ENCODE results near the gene SGCA. TPM values are rescaled to one million over a fixed set of nuclear protein-coding genes. Genes with fewer than 3 reads are reported as not detected.
A peak's percentile ranks its signal among the peaks of the same experiment; 100 is the strongest.

The SGCA gene
- total RNA-seq, 1 experiment from 2014 or later: not detected

- DNase-seq (ENCODE audit: extremely low read depth, low read depth): no peak
Measured at GRCh38 chr17:50148226-50149090, 17.3 kb upstream of the SGCA start.

DNA sequence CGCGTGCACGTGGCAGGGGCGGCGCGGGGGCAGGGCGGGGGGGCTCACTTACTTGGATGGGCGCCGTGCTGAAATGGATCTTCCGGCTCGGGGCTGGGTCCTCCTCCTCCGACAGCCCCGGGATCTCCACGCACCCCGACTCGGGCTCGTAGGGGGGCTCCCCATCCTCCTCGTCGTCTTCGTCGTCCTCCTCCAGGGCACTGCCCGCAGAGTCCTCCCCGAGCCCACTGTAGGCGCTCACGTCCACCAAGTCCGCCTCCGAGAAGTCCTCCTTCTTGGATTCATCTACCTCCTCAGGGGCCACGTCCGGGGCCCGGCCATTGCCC is 16.8 kb upstream of the SGCA start:
- DNase-seq (ENCODE audit: extremely low read depth, low read depth): no peak

GRCh38 chr17:50149417-50150353 is 16.1 kb upstream of the SGCA start:
- no peak for DNase-seq (ENCODE audit: extremely low read depth, low read depth)

DNA sequence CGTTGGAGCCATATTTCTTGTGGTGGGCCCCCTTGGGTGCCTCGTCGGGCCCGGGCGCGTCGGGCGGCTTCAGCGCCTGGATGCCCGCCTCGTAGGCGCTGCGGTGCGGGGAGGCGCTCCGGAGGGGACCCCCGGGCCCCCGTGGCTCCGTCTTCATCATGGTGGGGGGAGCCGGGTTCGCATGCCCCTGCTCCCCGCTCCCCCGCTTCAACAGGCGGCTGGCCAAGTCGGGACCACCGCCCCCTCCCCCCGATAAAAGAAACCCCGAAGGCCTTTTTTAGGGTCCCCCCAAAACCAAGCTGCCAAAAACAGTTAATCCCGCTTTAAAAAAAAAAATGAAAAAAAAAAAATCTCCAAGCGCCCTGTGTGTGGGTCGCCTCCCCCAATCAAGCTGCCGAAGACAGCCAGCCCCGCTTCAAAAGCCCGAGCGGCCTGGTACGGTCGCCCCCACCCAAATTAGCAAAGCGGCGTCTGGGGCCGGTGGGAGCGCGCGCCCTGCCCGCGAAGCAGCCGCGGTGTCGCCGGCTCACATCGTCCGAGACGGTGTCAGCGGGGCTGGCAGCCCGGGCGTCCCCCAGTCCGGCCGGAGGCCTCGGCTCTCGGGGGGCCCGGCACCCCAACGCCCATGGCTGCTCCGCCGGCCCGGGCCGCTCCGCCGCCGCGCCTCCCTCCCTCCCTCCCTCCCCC is 15.3 kb upstream of the SGCA start, which contains the start of gene PPP1R9B:
Gene PPP1R9B (minus strand): TSS at position 324 of the 687 bp plus-strand sequence. CDS start 164 bp downstream, at position 160.
- no peak for DNase-seq (ENCODE audit: extremely low read depth, low read depth)

DNA sequence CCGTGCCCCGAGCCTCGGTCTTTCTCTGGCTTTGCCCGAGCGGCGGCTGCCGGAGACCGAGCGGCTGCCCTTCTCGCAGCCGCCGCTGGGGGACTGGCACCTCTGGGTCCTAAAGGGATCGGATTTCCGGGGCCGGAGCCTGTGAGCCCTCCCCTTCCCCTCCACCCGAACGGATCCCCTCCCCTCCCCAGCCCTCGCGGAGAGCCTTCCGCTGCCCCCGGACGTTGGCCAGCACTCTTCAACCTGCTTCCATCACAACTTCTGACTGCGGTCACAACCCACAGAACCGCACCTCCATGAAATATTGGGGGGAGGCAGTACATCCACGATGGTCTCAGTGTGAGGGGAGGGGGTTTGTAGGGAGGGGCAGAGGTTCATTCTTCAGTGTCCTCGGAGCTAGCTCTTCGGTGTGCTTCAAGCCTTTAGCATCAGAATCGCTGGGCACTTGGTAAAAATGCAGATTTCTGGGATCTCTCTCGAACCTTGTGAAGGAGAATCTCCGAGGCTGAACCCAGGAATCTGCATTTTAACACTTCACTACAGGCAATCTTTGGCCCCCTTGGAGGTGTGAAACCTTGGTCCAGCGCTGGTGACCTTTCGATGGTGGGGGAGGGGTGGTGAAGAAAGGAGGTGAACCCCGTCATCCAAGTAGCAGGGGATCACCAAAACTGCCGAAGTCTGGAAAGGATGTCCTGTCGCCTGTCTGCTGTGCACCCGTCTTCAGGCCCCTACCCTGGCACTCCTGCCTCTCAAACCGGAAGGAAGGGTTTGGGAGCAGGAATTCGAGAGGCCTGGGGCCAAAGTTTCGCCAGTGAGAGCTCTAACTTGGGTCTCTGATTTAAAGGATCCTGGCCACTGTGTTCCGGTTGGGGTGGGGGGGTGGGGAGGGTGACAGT is 14.5 kb upstream of the SGCA start:
- DNase-seq (ENCODE audit: extremely low read depth, low read depth): peak; percentile 88

DNA sequence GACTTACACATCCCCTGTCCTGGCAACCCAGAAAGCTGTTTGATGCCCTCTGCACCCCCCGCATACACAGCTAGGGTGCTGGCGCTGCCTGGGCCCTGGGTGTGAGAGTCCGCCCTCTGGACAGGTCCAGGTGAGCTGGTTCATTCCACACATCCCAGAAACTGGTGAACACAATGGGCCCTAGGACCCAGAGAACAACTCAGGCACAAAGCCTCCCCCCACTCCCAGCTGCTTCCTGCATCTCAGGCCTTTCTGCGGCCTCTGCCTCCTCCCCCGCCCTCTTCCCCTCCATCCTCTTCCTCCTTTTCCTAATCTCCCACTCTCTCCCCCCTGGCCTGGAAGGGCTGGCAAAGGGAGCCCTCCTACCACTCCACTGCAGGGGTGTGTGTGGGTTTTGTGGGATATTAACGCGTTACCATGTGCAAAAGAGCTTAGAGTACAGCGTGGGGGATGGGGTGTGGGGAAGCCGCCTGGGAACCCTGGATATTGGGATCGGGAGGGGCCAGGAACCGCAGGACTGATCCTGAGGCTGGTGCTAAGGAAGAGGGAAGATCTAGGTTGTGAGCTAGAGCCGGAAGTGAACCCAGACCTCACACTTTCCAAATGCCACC is 13.8 kb upstream of the SGCA start:
- DNase-seq (ENCODE audit: extremely low read depth, low read depth): peak; percentile 87

DNA sequence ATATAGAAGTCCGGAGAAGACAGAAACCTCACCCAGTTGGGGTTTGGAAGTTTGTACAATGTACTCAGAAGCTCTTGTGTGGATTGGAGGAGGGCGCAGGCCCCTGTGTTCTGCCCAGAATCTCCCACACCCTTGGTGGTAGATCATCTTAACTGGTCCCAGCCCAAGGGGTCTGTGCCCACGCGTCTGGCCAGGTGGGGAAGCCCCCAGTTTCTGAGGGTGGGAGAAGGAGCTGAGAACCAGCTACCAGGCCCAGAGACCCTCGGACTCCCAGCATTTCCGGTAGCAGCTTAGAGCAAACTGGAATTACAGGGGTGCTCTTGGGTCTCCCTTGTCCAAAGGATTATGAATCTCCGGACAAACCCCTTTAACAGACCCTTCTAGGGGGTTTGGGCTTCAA is 13.1 kb upstream of the SGCA start:
- DNase-seq (ENCODE audit: extremely low read depth, low read depth): no peak

- no peak for DNase-seq (ENCODE audit: extremely low read depth, low read depth)
Measured at GRCh38 chr17:50153650-50154575, 11.9 kb upstream of the SGCA start.

GRCh38 chr17:50154604-50155003 is 11.2 kb upstream of the SGCA start:
- DNase-seq (ENCODE audit: extremely low read depth, low read depth): no peak

DNA sequence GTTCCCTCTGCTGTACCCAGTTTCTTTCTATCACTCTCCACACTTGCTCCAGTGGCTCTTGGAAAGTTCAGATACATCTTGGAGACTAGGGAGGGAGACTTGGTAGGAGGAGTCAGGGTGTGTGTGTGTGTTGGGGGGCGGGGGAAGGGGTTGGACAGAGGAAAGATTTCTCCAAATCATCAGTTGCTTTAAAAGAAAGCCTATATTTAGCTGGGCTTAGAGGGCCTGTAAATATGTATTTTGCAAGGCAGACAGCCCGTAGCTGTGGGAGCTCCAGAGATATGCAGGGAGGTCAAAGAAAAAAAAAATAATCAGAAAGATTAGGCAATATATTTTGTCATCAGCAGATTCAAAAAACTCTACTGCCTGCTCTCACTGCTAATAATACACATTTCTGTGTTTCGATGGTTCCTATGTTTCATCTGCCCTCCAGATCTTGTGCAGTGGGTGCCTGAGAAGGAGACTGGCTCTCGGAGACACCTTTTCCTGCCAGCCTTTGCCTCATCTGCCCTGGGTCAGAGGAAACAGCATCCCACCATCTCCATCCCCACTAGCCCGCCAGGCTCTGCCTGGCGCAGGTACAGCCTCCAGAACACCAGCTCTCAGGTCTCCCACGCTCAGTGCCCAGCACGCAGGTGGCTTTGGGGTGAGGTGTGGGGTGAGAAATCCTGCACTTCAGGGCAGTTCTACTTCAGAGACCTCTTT is 10.5 kb upstream of the SGCA start:
- no peak for DNase-seq (ENCODE audit: extremely low read depth, low read depth)

GRCh38 chr17:50157891-50158290 is 7.9 kb upstream of the SGCA start:
- no peak for DNase-seq (ENCODE audit: extremely low read depth, low read depth)

DNA sequence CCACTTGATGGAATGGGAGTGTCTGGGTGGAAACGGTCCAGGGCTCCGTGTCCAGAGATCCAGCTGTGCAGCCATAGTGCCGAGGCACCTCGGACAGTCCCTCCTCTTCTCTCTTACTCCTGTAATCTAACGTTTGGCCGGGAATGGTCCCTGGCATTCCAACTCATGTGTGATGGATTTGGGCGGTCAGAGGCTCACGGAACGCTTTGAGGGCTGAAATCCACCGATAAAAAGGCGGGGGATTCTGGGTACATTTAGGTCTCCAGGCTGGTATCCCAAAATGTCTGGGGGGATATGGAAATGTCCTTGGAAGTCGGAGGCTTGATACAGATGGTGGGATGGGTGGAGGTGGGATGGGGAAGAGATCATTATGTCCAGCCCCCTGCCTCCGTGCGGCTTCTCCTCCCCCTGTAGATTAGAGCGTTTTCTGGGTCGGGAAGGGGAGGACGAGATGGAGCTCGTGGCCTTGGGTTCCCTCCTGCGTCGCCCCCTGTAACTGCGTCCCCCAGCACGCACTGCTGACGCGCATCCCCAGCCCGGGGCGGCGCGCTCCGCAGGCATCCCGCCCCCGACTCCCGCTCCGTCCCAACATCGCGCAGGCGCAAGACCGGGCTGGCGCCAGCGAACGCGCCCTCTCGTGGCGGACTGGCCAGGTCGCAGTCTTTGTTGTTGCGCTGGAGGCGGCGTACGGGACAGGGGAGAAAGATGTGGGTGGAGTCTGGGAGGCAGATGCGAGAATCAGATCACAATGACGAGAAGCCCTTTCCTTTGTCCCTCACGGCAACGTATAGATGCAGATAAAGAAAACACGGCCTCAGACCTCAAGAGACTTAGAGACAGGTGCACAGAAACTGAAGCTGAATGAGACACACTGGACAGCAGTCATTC is 4.5 kb upstream of the SGCA start:
- peak; percentile 89 for DNase-seq (ENCODE audit: extremely low read depth, low read depth)

DNA sequence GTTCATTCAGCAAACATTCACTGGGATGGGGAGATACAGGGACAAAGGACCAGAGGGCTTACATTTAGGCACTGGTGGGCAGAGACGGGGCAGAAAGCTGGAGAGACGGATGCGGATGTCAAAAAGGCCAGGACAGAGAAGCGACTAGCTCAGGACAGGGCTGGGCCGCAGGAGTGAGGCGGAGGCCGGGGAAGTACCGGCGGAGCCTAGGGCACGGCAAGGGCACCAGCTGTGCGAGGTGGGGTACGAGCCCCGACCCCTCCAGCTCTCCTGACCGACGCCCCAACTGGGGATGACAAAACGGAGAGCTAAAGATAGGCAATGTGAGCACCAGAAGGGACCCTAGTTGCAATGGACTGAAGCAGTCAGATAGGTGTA is 3.9 kb upstream of the SGCA start:
- no peak for DNase-seq (ENCODE audit: extremely low read depth, low read depth)

DNA sequence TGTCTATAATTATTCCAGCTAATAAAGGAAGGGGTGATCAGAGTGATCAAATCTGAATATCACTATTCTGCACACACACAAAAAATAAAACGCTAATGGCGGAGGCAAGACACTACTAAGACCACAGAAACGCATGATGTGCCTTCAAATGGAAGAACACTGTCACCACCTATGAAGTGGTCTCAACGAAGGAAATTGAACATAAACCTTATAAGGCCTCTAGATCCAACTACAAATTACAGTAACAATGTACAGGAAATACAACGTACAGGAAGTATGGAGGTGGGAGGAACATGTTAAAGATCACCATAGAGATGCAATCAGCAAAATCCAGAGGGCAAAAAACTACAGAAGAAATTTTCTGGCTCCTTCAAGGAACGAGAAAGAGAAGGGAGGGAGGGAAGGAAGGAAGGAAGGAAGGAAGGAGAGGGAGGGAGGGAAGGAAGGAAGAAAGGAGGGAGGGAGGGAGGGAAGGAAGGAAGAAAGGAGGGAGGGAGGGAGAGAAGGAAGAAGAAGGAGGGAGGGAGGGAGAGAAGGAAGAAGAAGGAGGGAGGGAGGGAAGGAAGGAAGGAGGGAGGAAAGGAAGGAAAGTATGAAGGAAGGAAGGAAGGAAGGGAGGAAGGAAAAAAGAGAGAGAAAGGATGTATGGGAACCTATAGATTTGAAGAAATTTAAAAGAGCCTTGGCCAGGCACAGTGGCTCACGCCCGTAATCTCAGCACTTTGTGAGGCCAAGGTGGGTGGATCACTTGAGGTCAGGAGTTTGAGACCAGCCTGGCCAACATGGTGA is 3.1 kb upstream of the SGCA start:
- DNase-seq (ENCODE audit: extremely low read depth, low read depth): no peak

- no peak for DNase-seq (ENCODE audit: extremely low read depth, low read depth)
Measured at GRCh38 chr17:50163843-50164696, 1.7 kb upstream of the SGCA start.
